ENCODE data around the gene RTN4RL2.

RTN4RL2 gene

DNA sequence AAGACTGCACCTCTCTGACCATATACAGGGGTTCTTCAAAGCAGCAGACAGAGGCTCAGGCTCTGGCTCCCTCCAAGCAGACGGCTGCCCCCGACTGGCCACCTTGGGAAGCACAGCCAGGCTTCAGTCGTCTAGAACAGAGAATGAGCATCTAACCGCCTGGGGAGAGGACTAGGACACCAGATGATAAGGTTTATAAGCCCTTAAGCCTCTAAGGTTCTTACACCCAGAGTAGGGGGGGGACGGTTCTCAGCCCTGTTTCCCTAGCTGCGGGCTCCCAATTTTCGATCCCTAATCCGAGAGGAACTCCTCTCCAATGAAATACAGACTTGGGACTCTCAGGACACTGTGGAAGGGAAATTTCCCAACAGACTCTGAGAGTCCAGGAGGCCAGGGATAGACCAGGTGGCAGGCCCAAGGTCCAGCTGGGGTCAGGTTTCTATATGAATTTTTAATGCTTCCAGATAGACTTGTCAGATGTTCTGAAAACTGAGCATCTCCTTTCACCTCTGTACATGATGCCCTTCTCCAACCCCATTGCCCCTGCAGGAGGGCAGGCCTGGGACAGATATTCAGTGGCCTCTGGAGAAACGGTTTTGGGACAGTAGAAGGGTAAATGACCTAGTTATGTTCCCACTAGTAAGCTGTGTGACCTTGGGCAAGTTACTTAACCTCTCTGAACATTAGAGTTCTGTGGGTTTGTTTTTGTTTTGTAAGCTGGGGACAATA is 20.2 kb downstream of the RTN4RL2 start:
- Mint-ChIP-seq H3K36me3 (peaks cover 8% of the 10 kb centered on the region), H3K27ac (peak overlapping the region; percentile 48), H3K27me3 (peaks cover 3% of the 10 kb centered on the region), H3K4me1 (peaks cover 24% of the 10 kb centered on the region), H3K9me3 (no peaks in the 10 kb centered on the region), H3K4me3 (no peak overlapping the region)

DNA sequence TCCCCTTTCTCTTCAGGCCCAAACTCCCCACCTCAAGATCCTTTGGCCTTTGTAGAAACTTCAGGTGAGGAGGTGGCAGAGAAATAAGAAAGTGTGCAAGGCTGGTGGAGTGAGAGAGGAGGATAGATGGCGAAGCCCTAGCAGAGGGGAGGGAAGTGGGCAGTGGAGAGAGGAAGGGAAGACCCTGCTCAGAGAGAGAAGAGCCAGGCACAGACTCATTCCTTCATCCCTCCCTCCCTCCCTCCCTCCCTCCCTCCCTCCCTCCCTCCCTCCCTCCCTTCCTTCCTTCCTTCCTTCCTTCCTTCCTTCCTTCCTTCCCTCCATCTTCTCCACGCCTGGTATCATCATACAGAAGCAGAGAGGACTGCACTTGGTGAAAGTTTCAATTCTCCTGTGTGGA is 21.0 kb downstream of the RTN4RL2 start:
- H3K36me3 Mint-ChIP-seq, result peaks cover 12% of the 10 kb centered on the region
- H3K27ac Mint-ChIP-seq, result no peak overlapping the region
- H3K4me3 Mint-ChIP-seq, result peak overlapping the region; percentile 59
- H3K27me3 Mint-ChIP-seq, result peaks cover 3% of the 10 kb centered on the region
- H3K9me3 Mint-ChIP-seq, result no peaks in the 10 kb centered on the region
- H3K4me1 Mint-ChIP-seq, result peaks cover 24% of the 10 kb centered on the region

DNA sequence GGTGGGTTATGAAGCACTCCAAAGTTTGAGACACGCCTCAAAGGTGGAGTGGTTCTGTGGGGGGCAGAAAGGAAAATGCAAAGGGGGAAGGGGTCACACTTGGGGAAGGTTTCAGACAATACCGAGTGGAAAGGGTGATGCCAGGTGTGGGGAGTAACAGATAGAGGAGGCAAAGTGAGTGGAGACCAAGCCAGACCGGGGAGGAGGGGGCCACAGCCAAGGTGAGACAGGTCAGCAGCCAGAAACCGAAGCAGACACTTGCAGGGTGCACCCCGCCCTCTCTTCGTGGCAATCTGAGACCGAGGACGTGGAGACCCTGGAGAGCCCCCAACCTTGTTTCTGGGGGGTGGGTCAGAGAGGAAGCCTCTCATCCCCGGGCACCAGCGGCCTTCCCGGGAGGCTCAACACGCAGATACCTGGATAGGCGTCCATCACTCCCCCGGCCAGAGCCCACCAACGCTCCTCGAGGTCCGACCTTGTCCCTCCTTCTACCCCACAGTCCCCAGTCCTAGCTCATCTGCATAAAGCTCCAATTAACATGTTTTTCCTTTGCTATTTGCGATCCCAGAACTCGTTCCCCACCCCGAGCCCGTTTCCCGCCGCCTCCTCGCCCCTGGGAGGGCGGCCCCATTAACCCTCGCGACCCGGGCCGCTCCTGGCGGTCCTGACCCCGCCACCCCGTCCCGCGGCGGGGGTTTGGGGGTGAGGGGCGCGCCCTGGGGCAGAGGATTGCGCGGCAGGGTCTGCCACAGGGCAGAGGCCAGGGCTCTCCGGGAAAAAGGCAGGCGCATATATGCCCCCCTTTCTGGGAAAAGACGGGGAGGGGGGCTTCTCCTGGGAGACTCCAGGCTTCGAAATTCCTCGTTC is 21.8 kb downstream of the RTN4RL2 start:
- H3K9me3 Mint-ChIP-seq, result no peaks in the 10 kb centered on the region
- H3K4me3 Mint-ChIP-seq, result peak overlapping the region; percentile 59
- H3K27me3 Mint-ChIP-seq, result peaks cover 3% of the 10 kb centered on the region
- H3K4me1 Mint-ChIP-seq, result peaks cover 24% of the 10 kb centered on the region
- peaks cover 12% of the 10 kb centered on the region for H3K36me3 Mint-ChIP-seq
- no peak overlapping the region for H3K27ac Mint-ChIP-seq

DNA sequence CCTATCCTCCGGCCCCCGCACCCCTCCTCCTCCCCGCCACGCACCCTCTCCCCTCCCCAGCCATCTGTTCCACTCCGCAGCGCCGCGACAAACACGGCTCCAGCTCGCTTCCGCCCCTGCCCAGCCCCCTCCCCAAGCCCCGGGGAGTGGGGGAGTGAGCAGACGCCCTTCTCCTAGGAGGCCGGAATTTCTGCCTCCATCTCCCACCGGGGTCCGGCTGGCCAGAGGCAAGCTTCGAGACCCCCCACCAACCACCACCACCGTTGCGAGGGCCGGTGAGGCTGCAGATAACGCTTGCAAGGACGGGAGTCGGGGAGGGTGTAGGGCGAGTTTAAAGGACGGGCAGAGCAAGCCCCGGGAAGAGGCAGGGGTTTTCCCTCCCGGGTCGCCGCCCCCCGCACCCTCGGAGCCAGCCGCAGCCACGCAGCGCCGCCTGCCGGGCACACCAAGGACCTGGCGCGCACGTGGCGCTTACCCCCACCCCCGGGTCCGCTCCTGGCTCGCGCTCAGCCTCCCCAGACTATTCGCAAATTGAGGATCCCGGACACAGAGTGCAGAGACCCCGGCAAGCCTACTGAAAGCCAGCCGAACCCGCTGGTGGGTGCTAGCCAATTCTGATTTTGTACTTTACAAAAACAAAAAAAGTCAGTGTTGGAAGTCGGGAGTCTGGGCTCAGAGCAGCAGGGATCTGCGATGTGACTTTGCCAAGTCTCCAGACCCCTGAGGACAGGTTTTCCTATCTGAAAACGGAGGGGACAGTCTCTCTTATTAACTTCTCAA is 22.6 kb downstream of the RTN4RL2 start:
- peaks cover 3% of the 10 kb centered on the region for H3K27me3 Mint-ChIP-seq
- peaks cover 20% of the 10 kb centered on the region for H3K36me3 Mint-ChIP-seq
- H3K4me3 Mint-ChIP-seq, result peak overlapping the region; percentile 36
- peaks cover 24% of the 10 kb centered on the region for H3K4me1 Mint-ChIP-seq
- H3K27ac Mint-ChIP-seq, result peak overlapping the region; percentile 35
- H3K9me3 Mint-ChIP-seq, result no peaks in the 10 kb centered on the region

DNA sequence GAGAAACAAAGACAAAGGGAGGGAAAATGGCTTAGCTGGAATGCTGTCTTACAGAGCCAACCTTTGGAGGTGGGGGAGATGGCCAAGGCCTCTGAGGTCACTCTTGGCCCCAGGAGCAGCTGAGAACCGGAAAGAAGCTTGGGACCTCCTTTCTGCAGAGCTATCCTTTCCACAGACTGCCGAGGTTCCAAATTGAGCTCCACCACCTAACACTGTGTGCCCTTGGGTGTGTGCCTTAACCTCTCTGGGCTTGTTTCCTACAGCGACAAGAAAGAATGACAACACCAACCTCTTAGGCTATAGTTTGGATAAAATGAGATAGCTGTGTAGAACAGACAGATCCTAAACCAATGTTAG is 23.2 kb downstream of the RTN4RL2 start:
- Mint-ChIP-seq H3K4me3 (peak overlapping the region; percentile 36), H3K27ac (no peak overlapping the region), H3K36me3 (peaks cover 25% of the 10 kb centered on the region), H3K27me3 (peaks cover 3% of the 10 kb centered on the region), H3K9me3 (no peaks in the 10 kb centered on the region), H3K4me1 (peaks cover 24% of the 10 kb centered on the region)

DNA sequence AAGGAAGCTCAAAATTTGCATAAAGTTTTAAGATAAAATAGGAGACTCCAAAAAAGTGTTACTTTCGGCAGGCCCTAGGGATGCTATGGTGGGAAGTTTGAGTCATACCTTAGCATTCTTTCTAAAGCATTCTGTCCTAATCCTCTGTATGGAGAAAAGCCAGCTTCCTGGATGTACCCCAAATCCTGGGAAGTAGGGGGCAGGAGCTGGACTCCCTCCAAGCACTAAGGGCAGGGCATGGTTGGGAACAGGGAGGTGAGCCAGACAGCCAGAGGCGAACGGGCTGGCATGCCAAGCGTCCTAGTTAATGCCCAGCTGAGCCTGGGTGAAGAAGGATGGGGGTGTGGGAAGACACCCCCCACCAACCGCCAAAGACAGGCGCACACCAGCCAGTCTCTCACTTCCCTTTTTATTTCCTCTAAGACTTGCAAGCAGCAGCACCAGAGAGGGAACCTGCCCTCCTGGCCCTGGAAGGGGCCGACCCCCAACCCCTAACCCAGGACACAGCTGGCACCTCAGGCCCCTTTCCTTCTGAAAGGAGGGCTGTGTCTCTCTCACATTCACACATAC is 23.9 kb downstream of the RTN4RL2 start:
- Mint-ChIP-seq H3K27ac (no peak overlapping the region), H3K4me3 (no peak overlapping the region), H3K36me3 (peaks cover 30% of the 10 kb centered on the region)

DNA sequence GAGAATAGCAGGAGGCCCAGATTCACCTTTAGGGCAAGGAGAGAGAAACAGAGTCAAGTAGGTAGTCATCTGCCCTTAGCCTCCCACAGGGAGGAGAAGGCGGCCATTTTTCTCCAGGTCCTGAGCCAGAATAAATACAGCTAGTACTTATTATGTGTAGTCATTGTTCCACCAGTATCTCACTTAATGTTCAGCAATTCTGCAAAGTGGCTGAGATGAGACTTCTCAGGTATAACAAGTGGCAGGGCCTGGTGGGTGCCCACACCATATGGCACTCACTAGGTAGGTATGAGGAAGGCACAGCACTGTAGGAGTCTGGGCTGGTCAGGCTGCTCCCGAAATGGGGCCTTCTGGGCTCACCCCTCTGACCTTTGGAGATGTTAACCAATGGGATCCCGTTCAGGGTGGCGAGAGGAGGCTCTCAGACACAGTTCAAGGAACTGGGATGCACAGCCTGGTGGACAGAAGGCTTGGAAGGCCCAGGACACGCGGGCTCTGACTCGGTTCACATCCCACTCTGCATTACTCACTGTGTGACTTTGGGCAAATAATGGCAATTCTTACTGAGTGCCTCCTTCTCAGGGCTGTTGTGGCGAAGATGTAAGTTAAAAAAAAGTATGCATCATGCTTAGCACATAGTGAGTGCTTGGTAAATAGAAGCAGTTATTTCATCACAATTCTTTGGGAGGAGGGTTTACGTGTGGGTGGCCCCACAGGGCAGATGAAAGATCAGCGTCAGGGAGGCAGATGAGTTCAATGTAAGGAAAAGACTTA is 25.1 kb downstream of the RTN4RL2 start:
- H3K9me3 Mint-ChIP-seq, result no peaks in the 10 kb centered on the region
- no peak overlapping the region for H3K4me3 Mint-ChIP-seq
- H3K27ac Mint-ChIP-seq, result peak overlapping the region; percentile 17
- H3K4me1 Mint-ChIP-seq, result peaks cover 15% of the 10 kb centered on the region
- H3K27me3 Mint-ChIP-seq, result peaks cover 3% of the 10 kb centered on the region
- peaks cover 32% of the 10 kb centered on the region for H3K36me3 Mint-ChIP-seq

More for the DNA sequence above, 23.9 kb downstream of the RTN4RL2 start:
- H3K4me1 Mint-ChIP-seq, result peaks cover 24% of the 10 kb centered on the region
- H3K9me3 Mint-ChIP-seq, result no peaks in the 10 kb centered on the region
- H3K27me3 Mint-ChIP-seq, result peaks cover 3% of the 10 kb centered on the region

DNA sequence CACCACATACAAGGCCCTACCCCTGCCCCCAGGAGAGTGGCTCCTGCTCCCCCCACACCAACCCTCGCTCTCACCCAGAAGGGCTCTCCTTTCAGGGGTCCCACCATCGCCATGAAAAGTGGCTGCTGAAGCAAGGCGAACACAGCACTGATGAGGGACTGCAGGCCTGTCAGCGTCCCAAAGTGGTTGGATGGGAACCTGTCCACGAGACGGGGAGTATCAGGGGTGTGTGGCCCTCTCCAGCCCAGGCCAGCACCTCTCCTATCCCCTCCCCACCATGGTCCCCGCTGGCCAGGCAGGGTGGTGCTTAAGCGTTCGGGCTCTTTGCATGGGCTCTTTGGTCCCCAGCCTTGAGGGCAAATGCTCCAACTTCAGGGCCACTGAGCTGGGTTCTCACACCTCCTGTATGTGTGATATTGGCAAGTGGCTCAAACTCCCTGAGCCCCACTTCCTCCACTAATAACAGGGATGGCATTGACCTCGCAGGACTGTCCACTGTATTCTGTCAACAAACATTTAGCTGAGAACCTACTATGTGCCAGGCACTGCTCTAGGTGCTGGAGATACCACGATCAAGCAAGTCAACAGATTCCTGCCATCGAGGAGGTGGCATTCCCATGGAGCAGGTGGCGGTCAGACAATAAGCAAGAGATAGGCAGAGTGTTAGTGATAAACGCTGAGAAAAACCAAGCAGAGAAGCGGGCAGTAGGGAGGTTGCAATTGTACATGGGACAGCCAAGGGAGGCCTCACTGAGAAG is 26.9 kb downstream of the RTN4RL2 start:
- Mint-ChIP-seq H3K36me3 (peaks cover 37% of the 10 kb centered on the region), H3K4me3 (no peak overlapping the region), H3K27me3 (peaks cover 2% of the 10 kb centered on the region), H3K4me1 (peaks cover 11% of the 10 kb centered on the region), H3K27ac (no peak overlapping the region), H3K9me3 (no peaks in the 10 kb centered on the region)

DNA sequence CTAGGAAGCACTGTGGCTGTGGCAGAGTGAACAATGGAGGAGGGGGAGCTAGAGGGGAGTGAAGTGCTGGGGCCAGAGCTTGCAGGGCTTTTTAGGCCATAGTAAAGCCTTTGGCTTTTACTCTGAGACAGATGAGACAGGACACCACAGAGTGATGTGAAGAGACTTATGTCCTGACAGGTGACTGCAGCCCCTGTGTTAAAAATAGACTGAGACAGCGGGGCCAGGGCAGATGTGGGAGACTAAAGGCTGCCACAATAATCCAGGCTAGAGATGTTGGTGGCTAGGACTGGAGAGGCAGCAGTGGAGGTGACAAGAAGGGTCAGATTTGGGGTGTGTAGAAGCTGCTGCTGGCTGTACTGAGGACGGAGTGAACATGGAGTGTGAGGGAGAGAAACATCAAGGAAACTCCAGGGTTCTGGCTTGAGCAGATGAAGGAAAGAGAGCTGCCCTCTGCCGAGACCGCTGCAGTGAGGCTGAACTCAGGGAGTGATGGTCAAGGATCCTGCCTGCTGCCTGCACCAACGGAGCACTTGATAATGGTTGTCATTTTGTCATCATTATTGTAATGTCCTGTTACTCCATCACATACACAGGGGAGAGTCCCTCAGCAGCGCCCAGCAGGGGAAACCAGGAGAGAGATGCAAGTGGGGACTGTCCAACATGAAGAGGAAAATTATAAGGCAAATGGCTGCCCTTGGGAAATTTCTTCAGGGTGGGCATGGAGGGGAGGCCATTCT is 27.8 kb downstream of the RTN4RL2 start:
- Mint-ChIP-seq H3K36me3 (peaks cover 37% of the 10 kb centered on the region), H3K27me3 (peaks cover 2% of the 10 kb centered on the region), H3K4me3 (no peak overlapping the region), H3K4me1 (peaks cover 10% of the 10 kb centered on the region), H3K27ac (no peak overlapping the region), H3K9me3 (no peaks in the 10 kb centered on the region)

DNA sequence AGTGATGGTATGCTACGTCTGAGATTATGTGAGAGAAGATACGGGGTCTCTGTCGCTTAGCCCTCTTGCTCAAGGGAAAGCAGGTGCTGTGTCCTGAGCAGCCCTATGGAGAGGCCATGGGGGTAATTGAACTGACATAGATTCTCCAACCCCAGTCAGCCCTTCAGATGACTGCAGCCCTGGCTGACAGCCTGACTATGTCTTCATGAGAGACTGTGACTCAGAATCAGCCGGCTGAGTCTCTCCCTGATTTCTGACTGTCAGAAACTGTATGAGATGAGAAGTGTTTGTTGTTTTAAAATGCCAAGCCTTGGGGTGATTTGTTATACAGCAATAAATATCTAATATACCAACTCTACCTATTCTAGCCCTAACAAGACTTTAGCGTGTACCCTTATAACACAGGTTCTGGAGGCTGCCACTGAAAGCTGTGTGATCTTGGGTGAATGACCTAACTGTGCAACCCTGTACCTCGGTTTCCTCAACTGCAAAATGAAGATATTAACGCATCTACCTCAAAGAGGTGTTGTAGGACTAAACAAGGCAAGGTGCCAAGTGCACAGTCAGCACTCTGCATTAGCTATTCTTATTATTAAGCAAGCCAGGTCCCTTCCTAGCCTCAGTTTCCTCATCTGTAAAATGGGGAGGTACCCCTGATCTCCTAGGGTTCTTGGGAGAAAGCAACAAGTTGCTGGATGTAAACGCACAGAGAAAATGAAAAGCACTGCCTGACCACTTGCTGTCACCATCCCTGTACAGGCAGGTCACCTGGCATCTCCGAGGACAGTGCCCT is 30.3 kb downstream of the RTN4RL2 start:
- H3K36me3 Mint-ChIP-seq, result peaks cover 29% of the 10 kb centered on the region

DNA sequence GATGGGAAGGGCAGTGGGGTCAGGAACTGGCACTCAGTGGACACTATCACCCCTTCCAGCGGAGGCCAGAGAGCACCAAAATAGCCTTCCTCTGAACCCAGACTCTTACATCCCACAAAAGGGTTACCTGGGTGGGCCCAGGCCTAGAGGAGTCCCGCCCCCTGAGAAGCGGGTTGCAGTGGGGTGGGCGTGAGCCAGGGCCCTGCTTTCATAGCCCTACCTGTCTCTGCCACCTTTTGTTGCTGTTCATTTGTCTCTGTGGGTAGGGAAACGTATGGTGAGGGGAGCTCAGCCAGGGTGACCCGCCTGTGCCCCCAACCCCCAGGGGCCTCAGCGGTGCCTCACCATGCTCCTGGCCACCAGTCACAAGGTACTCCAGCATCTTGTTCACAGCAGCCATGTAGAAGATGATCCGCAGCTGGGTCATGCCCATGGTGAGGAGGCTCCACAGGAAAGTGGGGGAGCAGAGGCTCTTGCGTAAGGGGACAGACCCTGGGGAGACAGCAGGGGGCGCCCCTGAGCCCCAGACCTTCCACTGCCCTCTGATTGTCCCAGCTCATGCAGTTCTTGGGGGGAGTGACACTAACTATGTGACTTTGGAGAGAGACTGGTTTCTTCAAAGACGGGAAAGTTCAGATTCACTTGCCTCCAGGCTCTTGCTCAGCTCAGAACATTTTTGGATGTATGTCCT is 31.2 kb downstream of the RTN4RL2 start:
- H3K36me3 Mint-ChIP-seq, result peaks cover 25% of the 10 kb centered on the region
- no peak overlapping the region for H3K4me3 Mint-ChIP-seq
- H3K9me3 Mint-ChIP-seq, result no peaks in the 10 kb centered on the region
- H3K4me1 Mint-ChIP-seq, result peaks cover 10% of the 10 kb centered on the region
- no peaks in the 10 kb centered on the region for H3K27me3 Mint-ChIP-seq
- no peak overlapping the region for H3K27ac Mint-ChIP-seq

More for the DNA sequence above, 30.3 kb downstream of the RTN4RL2 start:
- Mint-ChIP-seq H3K27ac (no peak overlapping the region), H3K27me3 (no peaks in the 10 kb centered on the region), H3K4me1 (peaks cover 12% of the 10 kb centered on the region), H3K4me3 (no peak overlapping the region), H3K9me3 (no peaks in the 10 kb centered on the region)

DNA sequence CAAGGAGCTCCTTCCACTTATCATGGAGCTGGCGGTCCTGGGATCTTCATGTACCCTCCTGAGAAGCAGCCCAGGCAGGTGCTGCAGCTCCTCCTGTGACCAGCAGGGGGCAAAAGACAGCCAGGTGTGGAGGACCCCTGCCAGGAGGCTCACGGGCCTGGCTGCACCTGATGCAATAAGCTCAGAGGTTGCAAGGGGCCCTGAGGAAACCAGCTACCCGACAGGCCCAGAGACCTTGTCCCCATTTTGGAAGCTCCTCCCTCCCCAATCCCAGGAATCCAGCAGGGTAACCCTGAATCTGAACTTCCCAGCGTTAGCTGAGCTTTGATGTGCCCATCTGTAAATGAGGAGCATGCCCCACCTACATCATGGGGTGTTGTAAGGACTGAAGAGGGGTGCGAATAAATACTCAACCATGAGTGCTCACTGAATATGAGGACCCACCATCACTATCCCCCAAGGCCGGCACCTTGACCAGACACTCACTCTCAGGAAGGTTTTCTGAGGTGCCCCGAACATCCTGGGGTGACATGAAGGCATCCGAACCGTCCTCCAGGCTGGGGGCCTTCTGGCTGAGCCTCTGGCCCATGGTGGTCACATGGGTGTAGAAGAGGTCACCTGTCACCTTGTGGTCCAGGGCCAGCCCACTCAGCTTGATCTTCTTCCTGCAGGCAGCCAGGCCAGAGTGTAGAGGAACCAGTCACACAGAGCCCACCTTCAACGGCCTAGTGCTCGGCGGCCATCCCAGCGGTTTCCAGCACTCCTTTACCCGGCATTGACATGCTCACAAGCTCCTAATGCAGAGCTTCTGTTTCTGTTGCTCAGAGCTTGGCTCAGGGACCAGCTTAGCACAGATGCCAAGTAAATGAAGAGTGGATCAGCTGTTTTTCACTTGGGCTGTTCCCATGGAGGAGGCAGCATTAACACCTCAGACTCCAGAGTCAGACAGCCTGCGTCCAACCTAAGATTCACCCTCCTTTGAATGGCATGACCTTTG is 33.5 kb downstream of the RTN4RL2 start:
- Mint-ChIP-seq H3K36me3 (peaks cover 10% of the 10 kb centered on the region), H3K27me3 (no peaks in the 10 kb centered on the region), H3K9me3 (no peaks in the 10 kb centered on the region), H3K4me3 (no peak overlapping the region), H3K4me1 (peaks cover 10% of the 10 kb centered on the region), H3K27ac (peak overlapping the region; percentile 95)
